Effector memory CD4-positive, alpha-beta T cell (primary cell): ENCODE measurements around the gene FKBP1B.
"Not testable (repeated sequence)": the region's sequence is repeated elsewhere in the genome, so short reads cannot be mapped to it uniquely, and the experiment has no call there.

Experiments used
- DNase-seq, 3 donors: peaks; one replicate each; pipeline ENCODE4 v3.0.0-alpha.2; 2020
- H3K27ac ChIP-seq: 2 replicates; pipeline ENCODE4 v1.7.0; 2013; ENCODE audit warnings: mild to moderate bottlenecking, low read length, moderate library complexity; ENCODE audit not compliant: insufficient read depth, poor library complexity, severe bottlenecking
- H3K27me3 ChIP-seq: replicated peaks from 2 replicates; pipeline ENCODE4 v1.7.0; 2013; ENCODE audit warnings: mild to moderate bottlenecking, low read length; ENCODE audit not compliant: insufficient read depth, control insufficient read depth, poor library complexity, severe bottlenecking
- H3K36me3 ChIP-seq: 2 replicates; pipeline ENCODE4 v1.7.0; 2013; ENCODE audit warnings: mild to moderate bottlenecking, low read length, moderate library complexity; ENCODE audit not compliant: control insufficient read depth, insufficient read depth
- H3K4me1 ChIP-seq: 2 replicates; pipeline ENCODE4 v1.7.0; 2013; ENCODE audit warnings: low read length, mild to moderate bottlenecking; ENCODE audit not compliant: control insufficient read depth, insufficient read depth, poor library complexity, severe bottlenecking
- H3K4me3 ChIP-seq: 2 replicates; pipeline ENCODE4 v1.7.0; 2013; ENCODE audit warnings: low read length, low read depth, mild to moderate bottlenecking; ENCODE audit not compliant: insufficient read depth, poor library complexity, severe bottlenecking
- H3K9me3 ChIP-seq: 2 replicates; pipeline ENCODE4 v1.7.0; 2013; ENCODE audit warnings: mild to moderate bottlenecking, low read length, moderate library complexity; ENCODE audit not compliant: control insufficient read depth
- total RNA-seq, 3 donors: gene quantifications; one replicate each; lab custom pipeline; 2026; lab: John Stamatoyannopoulos, UW

The FKBP1B gene
- total RNA-seq: 0 to 0.17 (median 0.17) reads per million in 3 donors

- Histone ChIP-seq H3K4me1 (peaks cover 18% of the 10 kb centered on the region), H3K9me3 (no peaks in the 10 kb centered on the region), H3K27me3 (peaks cover 15% of the 10 kb centered on the region), H3K36me3 (no peaks in the 10 kb centered on the region), H3K4me3 (peak within 1 kb of the TSS; percentile 64), H3K27ac (peak within 1 kb of the TSS; percentile 18)
- peak; percentile 40 to 55 (median 49) for DNase-seq
Observed at GRCh38 chr2:24049485-24050021, at the start of gene FKBP1B. FKBP1B (plus strand) TSS chr2:24049741; CDS start chr2:24049850, 109 bp downstream.

GRCh38 chr2:24007693-24008092 is 41.8 kb upstream of the FKBP1B start:
- H3K36me3 ChIP-seq: no peaks in the 10 kb centered on the region
- DNase-seq: no peak

GRCh38 chr2:24008672-24009366 is 40.7 kb upstream of the FKBP1B start:
- Histone ChIP-seq H3K27me3 (peaks cover 20% of the 10 kb centered on the region), H3K27ac (no peak overlapping the region), H3K9me3 (no peaks in the 10 kb centered on the region), H3K4me3 (no peak overlapping the region), H3K36me3 (no peaks in the 10 kb centered on the region), H3K4me1 (peaks cover 5% of the 10 kb centered on the region)
- DNase-seq: no peak

More at GRCh38 chr2:24007693-24008092, 41.8 kb upstream of the FKBP1B start:
- no peak overlapping the region for H3K4me3 ChIP-seq
- no peaks in the 10 kb centered on the region for H3K9me3 ChIP-seq
- H3K4me1 ChIP-seq: peaks cover 5% of the 10 kb centered on the region
- peaks cover 20% of the 10 kb centered on the region for H3K27me3 ChIP-seq
- no peak overlapping the region for H3K27ac ChIP-seq

- Histone ChIP-seq H3K4me3 (no peak overlapping the region), H3K36me3 (no peaks in the 10 kb centered on the region), H3K27me3 (peaks cover 20% of the 10 kb centered on the region), H3K4me1 (peaks cover 5% of the 10 kb centered on the region), H3K27ac (no peak overlapping the region), H3K9me3 (no peaks in the 10 kb centered on the region)
- no peak for DNase-seq
Observed at GRCh38 chr2:24009367-24009679, 40.2 kb upstream of the FKBP1B start.

GRCh38 chr2:24009680-24010476 is 39.7 kb upstream of the FKBP1B start, which contains the start of gene MFSD2B:
MFSD2B (plus strand) TSS chr2:24010085; CDS start chr2:24010097, 12 bp downstream.
- Histone ChIP-seq H3K9me3 (no peaks in the 10 kb centered on the region), H3K4me1 (peaks cover 5% of the 10 kb centered on the region), H3K27me3 (peaks cover 20% of the 10 kb centered on the region), H3K27ac (no peak within 1 kb of the TSS), H3K4me3 (no peak within 1 kb of the TSS), H3K36me3 (no peaks in the 10 kb centered on the region)
- DNase-seq: no peak

- peaks cover 5% of the 10 kb centered on the region for H3K4me1 ChIP-seq
- no peaks in the 10 kb centered on the region for H3K9me3 ChIP-seq
- no peaks in the 10 kb centered on the region for H3K36me3 ChIP-seq
- peaks cover 20% of the 10 kb centered on the region for H3K27me3 ChIP-seq
- no peak overlapping the region for H3K27ac ChIP-seq
- H3K4me3 ChIP-seq: no peak overlapping the region
- DNase-seq: no peak
Observed at GRCh38 chr2:24010477-24011249, 38.9 kb upstream of the FKBP1B start.

- Histone ChIP-seq H3K36me3 (no peaks in the 10 kb centered on the region), H3K4me1 (peaks cover 5% of the 10 kb centered on the region), H3K4me3 (no peak overlapping the region), H3K27me3 (peaks cover 20% of the 10 kb centered on the region), H3K9me3 (no peaks in the 10 kb centered on the region), H3K27ac (no peak overlapping the region)
- DNase-seq: no peak
Observed at GRCh38 chr2:24011250-24012104, 38.1 kb upstream of the FKBP1B start.

- Histone ChIP-seq H3K27ac (no peak overlapping the region), H3K4me1 (peaks cover 5% of the 10 kb centered on the region), H3K27me3 (peaks cover 20% of the 10 kb centered on the region), H3K9me3 (no peaks in the 10 kb centered on the region), H3K36me3 (no peaks in the 10 kb centered on the region), H3K4me3 (no peak overlapping the region)
- DNase-seq: no peak
Observed at GRCh38 chr2:24012521-24013188, 36.9 kb upstream of the FKBP1B start.

GRCh38 chr2:24014902-24015301 is 34.6 kb upstream of the FKBP1B start:
- peaks cover 14% of the 10 kb centered on the region for H3K27me3 ChIP-seq
- not testable (repeated sequence) for H3K27ac ChIP-seq, H3K4me1 ChIP-seq, H3K36me3 ChIP-seq, H3K4me3 ChIP-seq, DNase-seq, H3K9me3 ChIP-seq
